Fibroblast of lung (primary cell): ENCODE measurements around the gene TYW3.

ENCODE experiments used
- CTCF ChIP-seq, 2 donors: IDR thresholded peaks in 1 of 2; conservative IDR thresholded peaks in 1 of 2; 1 replicate in 1 of 2; 2 replicates in 1 of 2; pipeline ENCODE4 v1.5.1; 2011 to 2012; ENCODE audit warnings: low read length in 2 of 2, control low read depth in 1 of 2, inconsistent platforms in 1 of 2, low read depth in 1 of 2, mild to moderate bottlenecking in 1 of 2
- EZH2 ChIP-seq: IDR thresholded peaks from 2 replicates; pipeline ENCODE4 v1.5.1; 2012; ENCODE audit warnings: low read length, control low read depth, mild to moderate bottlenecking; ENCODE audit errors: missing control alignments

- TF ChIP-seq CTCF (conservative IDR thresholded peaks at IDR 0.05 in 1 of 2, IDR thresholded peaks at IDR 0.05 in 1 of 2; ENCODE audit: low read depth in 1 of 2, low read length in 2 of 2) (no peak), EZH2 (no peak)
These were observed 20.1 kb upstream of the TYW3 start for GRCh38 chr1:74712881-74713280.
